NCI-H2171 (cell line): ENCODE data around the gene BANF1.
"Not testable (repeated sequence)": the region's sequence is repeated elsewhere in the genome, so short reads cannot be mapped to it uniquely, and the experiment has no call there.

Experiments
- DNase-seq: peaks from one replicate; lab custom pipeline; 2025; lab: John Stamatoyannopoulos, UW

BANF1 gene

GRCh38 chr11:65978391-65979238 is 23.7 kb upstream of the BANF1 start:
- DNase-seq, result no peak

- no peak for DNase-seq
Observed at GRCh38 chr11:65979261-65979759, 23.0 kb upstream of the BANF1 start.

- DNase-seq, result no peak
Observed at GRCh38 chr11:65981101-65981740, 21.1 kb upstream of the BANF1 start.

GRCh38 chr11:65981972-65982823 is 20.1 kb upstream of the BANF1 start:
- DNase-seq, result no peak

GRCh38 chr11:65982824-65983588 is 19.3 kb upstream of the BANF1 start:
- DNase-seq, result no peak

GRCh38 chr11:65983589-65983987 is 18.7 kb upstream of the BANF1 start:
- DNase-seq, result no peak

- DNase-seq, result no peak
Observed at GRCh38 chr11:65987336-65987735, 15.0 kb upstream of the BANF1 start.

- DNase-seq, result peak; percentile 87
Observed at GRCh38 chr11:65988791-65989592, 13.3 kb upstream of the BANF1 start.

GRCh38 chr11:65992056-65992455 is 10.2 kb upstream of the BANF1 start:
- no peak for DNase-seq

- no peak for DNase-seq
Observed at GRCh38 chr11:65997286-65997685, 5.0 kb upstream of the BANF1 start.

- no peak for DNase-seq
Observed at GRCh38 chr11:66002648-66003225, 434 bp downstream of the BANF1 start.

- DNase-seq, result no peak
Observed at GRCh38 chr11:66003291-66003690, 988 bp downstream of the BANF1 start.

- no peak for DNase-seq
Observed at GRCh38 chr11:66004186-66004585, 1.9 kb downstream of the BANF1 start.

- DNase-seq, result no peak
Observed at GRCh38 chr11:66006134-66006890, 4.0 kb downstream of the BANF1 start.

- DNase-seq, result no peak
Observed at GRCh38 chr11:66006891-66007176, 4.5 kb downstream of the BANF1 start.

GRCh38 chr11:66007201-66007634 is 4.9 kb downstream of the BANF1 start:
- DNase-seq, result no peak

- DNase-seq, result no peak
Observed at GRCh38 chr11:66008095-66008467, 5.8 kb downstream of the BANF1 start.

GRCh38 chr11:66008468-66009101 is 6.3 kb downstream of the BANF1 start:
- no peak for DNase-seq

- not testable (repeated sequence) for DNase-seq
Observed at GRCh38 chr11:66010036-66010435, 7.7 kb downstream of the BANF1 start.
